Measurements from ENCODE around the gene ZNF471. TPM values are rescaled to one million over a fixed set of nuclear protein-coding genes. Genes with fewer than 3 reads are reported as not detected.

Gene ZNF471
- 10 to 100 TPM in 5 of 7 donors, 1 to 10 TPM in 2; 5.9 to 22.4 (median 14.7) TPM for total RNA-seq
- 1 to 10 TPM; 6.4 to 10.0 TPM for polyA plus RNA-seq
- long read RNA-seq, donor 1, full-length matches to known transcripts: 1 of 26 reads
- long read RNA-seq, donor 1, partial matches to known transcripts: 1 of 26 reads
- long read RNA-seq, donor 1, other reads (novel, unspliced or antisense): 24 of 26 reads
- long read RNA-seq, donor 2, full-length matches to known transcripts: 1 of 1 reads
- long read RNA-seq, donor 2, partial matches to known transcripts: 0 of 1 reads
- long read RNA-seq, donor 2, other reads (novel, unspliced or antisense): 0 of 1 reads
- long read RNA-seq, donor 3, full-length matches to known transcripts: 6 of 15 reads
- long read RNA-seq, donor 3, partial matches to known transcripts: 0 of 15 reads
- long read RNA-seq, donor 3, other reads (novel, unspliced or antisense): 9 of 15 reads

- WGBS, 3 donors: 0 to 2% (median 1%) methylated on average over 66 to 74 of the region's 74 CpGs
- peak within 1 kb of the TSS; percentile 70 for H3K4me3 ChIP-seq
- peak within 1 kb of the TSS; percentile 97 for H3K27ac ChIP-seq
- no peaks in the 10 kb centered on the region for H3K9me3 ChIP-seq
- no peaks in the 10 kb centered on the region for H3K27me3 ChIP-seq
- intact Hi-C loops (cut with DNase I): no loop called here
- TF ChIP-seq CTCF (IDR thresholded peaks at IDR 0.05) (no peak), EP300 (IDR thresholded peaks at IDR 0.05) (no peak), POLR2A (IDR thresholded peaks at IDR 0.05) (peak; percentile 3)
- H3K36me3 ChIP-seq: no peaks in the 10 kb centered on the region
- peaks cover 4% of the 10 kb centered on the region for H3K4me1 ChIP-seq (ENCODE audit: insufficient read depth)
- DNase-seq: peak; percentile 99
Observed at GRCh38 chr19:56507446-56508289, at the start of gene ZNF471. Gene ZNF471 (plus strand): TSS chr19:56507855. CDS start chr19:56511572, 3,717 bp downstream.

DNA sequence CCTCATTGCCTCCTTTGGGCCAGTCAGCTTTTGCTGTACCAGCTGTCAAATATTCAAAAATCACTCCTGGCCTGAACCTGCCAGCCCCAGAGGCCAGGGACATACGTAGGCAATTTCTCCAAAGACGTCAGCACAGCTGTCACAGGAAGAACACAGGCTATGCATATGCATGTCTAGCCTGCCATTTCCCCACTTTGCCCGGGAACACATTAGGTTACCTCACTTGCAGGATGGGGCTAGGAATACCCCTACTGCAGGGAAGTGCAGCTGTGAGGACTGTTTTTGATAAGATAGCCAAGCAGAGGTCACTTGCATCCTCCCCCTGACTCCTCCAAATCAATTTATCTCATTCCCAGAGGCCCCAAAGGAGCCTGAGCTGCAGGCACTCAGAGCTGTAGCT is 33.3 kb upstream of the ZNF471 start:
- intact Hi-C loops (cut with DNase I): no loop called here
- TF ChIP-seq EP300 (IDR thresholded peaks at IDR 0.05) (no peak), POLR2A (IDR thresholded peaks at IDR 0.05) (no peak), CTCF (IDR thresholded peaks at IDR 0.05) (no peak)
- no peak overlapping the region for H3K27ac ChIP-seq
- peaks cover 0 to 54% of the 10 kb centered on the region in 2 donors for H3K9me3 ChIP-seq
- peaks cover 8% of the 10 kb centered on the region for H3K4me1 ChIP-seq (ENCODE audit: insufficient read depth)
- H3K27me3 ChIP-seq: no peaks in the 10 kb centered on the region
- no peak for DNase-seq
- WGBS, 3 donors: 77 to 80% (median 80%) methylated on average over 3 of the region's 3 CpGs
- no peaks in the 10 kb centered on the region for H3K36me3 ChIP-seq
- no peak overlapping the region for H3K4me3 ChIP-seq

GRCh38 chr19:56476093-56476492 is 31.6 kb upstream of the ZNF471 start:
- intact Hi-C loops (cut with DNase I): no loop called here
- H3K9me3 ChIP-seq: peaks cover 0 to 42% of the 10 kb centered on the region in 2 donors
- H3K36me3 ChIP-seq: no peaks in the 10 kb centered on the region
- no peak for TF ChIP-seq EP300 (IDR thresholded peaks at IDR 0.05)
- TF ChIP-seq CTCF (IDR thresholded peaks at IDR 0.05): no peak
- TF ChIP-seq POLR2A (IDR thresholded peaks at IDR 0.05): no peak
- peak in 1 of 5 donors; percentile 21 for DNase-seq
- H3K27me3 ChIP-seq: no peaks in the 10 kb centered on the region
- H3K27ac ChIP-seq: no peak overlapping the region
- 86 to 89% (median 87%) methylated on average over 10 of the region's 10 CpGs for whole genome bisulfite sequencing, 3 donors
- H3K4me1 ChIP-seq (ENCODE audit: insufficient read depth): peaks cover 8% of the 10 kb centered on the region
- H3K4me3 ChIP-seq: no peak overlapping the region

DNA sequence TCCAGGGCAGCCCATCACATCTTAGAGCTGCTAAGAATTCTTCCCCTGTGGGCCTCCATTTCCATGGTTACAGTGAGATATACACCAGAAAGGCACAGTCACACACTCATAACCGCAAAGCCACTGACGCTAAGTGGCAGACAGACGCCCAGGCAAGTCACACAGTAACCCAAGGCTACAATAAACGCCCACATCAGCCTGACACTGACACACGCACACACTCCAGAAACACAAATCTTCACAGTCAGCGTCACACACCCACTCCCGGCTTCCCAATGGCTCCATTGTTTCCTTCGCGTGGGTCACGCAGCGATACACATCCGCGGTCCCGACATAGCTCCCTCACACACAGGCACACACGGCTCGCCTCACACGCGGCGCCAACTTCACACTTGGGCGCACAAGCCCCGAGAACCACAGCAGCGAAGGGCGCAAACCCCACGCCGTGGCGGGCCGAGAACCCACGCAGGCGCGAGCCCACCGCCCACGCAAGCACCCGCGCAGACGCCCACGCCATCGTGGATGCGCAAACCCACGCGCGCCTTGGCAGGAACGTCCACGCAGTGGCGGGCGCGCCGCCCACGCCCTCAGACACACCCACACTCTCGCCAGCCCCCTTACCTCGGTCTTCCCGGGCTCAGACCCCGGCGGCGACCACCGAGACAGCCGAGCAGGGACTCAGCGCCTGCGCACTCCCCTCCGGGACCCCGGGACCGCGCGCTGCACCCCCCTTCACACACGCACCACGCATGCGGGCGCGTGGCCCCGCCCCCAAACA is 30.8 kb upstream of the ZNF471 start, which contains the start of gene ZNF667:
ZNF667 (minus strand) TSS at position 695 of the 778 bp plus-strand sequence. CDS start 14,975 bp downstream, outside the sequence.
- TF ChIP-seq EP300 (IDR thresholded peaks at IDR 0.05) (no peak), CTCF (IDR thresholded peaks at IDR 0.05) (no peak), POLR2A (IDR thresholded peaks at IDR 0.05) (no peak)
- intact Hi-C loops (cut with DNase I): no loop called here
- H3K9me3 ChIP-seq: peaks cover 0 to 34% of the 10 kb centered on the region in 2 donors
- H3K27me3 ChIP-seq: no peaks in the 10 kb centered on the region
- H3K4me3 ChIP-seq: peak within 1 kb of the TSS; percentile 68
- no peaks in the 10 kb centered on the region for H3K36me3 ChIP-seq
- DNase-seq: no peak
- WGBS, 3 donors: 1 to 2% (median 1%) methylated on average over 15 to 69 of the region's 69 CpGs
- H3K4me1 ChIP-seq (ENCODE audit: insufficient read depth): peaks cover 8% of the 10 kb centered on the region
- peak within 1 kb of the TSS; percentile 56 to 85 for H3K27ac ChIP-seq
